SK-N-SH (cell line): ENCODE measurements around the gene SPAG6. TPM values are rescaled to one million over a fixed set of nuclear protein-coding genes. Genes with fewer than 3 reads are reported as not detected.

Experiments
- ELF1 ChIP-seq: IDR thresholded peaks from 2 replicates; pipeline ENCODE4 v1.4.0; 2012
- FOXM1 ChIP-seq: IDR thresholded peaks from 2 replicates; pipeline ENCODE4 v1.4.0; 2012; ENCODE audit warnings: low read depth, mild to moderate bottlenecking
- GATA2 ChIP-seq: sonication (generic); formaldehyde crosslinking; IDR thresholded peaks from 2 replicates; pipeline ENCODE4 v1.5.0; 2020; ENCODE audit warnings: mild to moderate bottlenecking, missing genetic modification reagents
- POLR2AphosphoS5 ChIP-seq: IDR thresholded peaks from 2 replicates; pipeline ENCODE4 v1.6.1; 2012; ENCODE audit warnings: low read depth, low read length
- RCOR1 ChIP-seq: fragments of 150-350 bp; IDR thresholded peaks from 2 replicates; pipeline ENCODE4 v1.6.1; 2017; ENCODE audit warnings: antibody characterized with exemption, low read length
- YY1 ChIP-seq: IDR thresholded peaks from 2 replicates; pipeline ENCODE4 v1.4.0; 2012; ENCODE audit warnings: low read depth, mild to moderate bottlenecking
- polyA plus RNA-seq, 3 experiments: library from polyadenylated mRNA; depleted of rRNA; stranded (reverse); fragments of >200 nt; gene quantifications; 2 replicates each; pipeline ENCODE4 v1.2.3, GENCODE V29; 2012
- small RNA-seq, 7 experiments: library from RNA; depleted of rRNA; stranded (forward); fragments of <200 nt; gene quantifications; one replicate each; pipeline ENCODE3, GENCODE V24; 2012

SPAG6 gene
- polyA plus RNA-seq, 1 of the 3 experiments (the other 2 are of a cell fraction): 0.77 TPM

- TF ChIP-seq FOXM1 (no peak), POLR2AphosphoS5 (no peak), YY1 (no peak), GATA2 (CRISPR knock-in tag) (no peak), ELF1 (no peak), RCOR1 (no peak)
- TF ChIP-seq, all 33 proteins: peak for 0
Measured at GRCh38 chr10:22466763-22467334, 121.6 kb downstream of the SPAG6 start (continued).

Small RNA genes lying within 50 kb of the gene (small RNA-seq; reads per million reads assigned to genes)
- gene AL158211.3: 0 to 1.0 (median 0) reads per million in 7 experiments

Other genes starting within 250 kb of the SPAG6 start
- gene EBLN1, start 127.5 kb upstream of the SPAG6 start, polyA plus RNA-seq (2012; rRNA removed): not detected in 2 replicates
- 26.9 and 36.5 TPM in 2 replicates for gene COMMD3, start 29.1 kb upstream of the SPAG6 start, polyA plus RNA-seq (2012; rRNA removed)
- gene BMI1, start 24.4 kb upstream of the SPAG6 start, polyA plus RNA-seq (2012; rRNA removed): 15.5 and 18.4 TPM in 2 replicates